Dendritic cell treated with granulocyte-macrophage colony-stimulating factor and Interleukin-4, amounts not matched to agents 40 ng/mL and 50 ng/mL, for 4 days (primary cell): ENCODE measurements around the gene RSL1D1.

Source experiments
- H3K27ac Mint-ChIP-seq: one replicate; pipeline ENCODE4 v1.8.0; 2022; ENCODE audit warnings: mild to moderate bottlenecking, mixed read lengths
- H3K27me3 Mint-ChIP-seq: one replicate; pipeline ENCODE4 v1.8.0; 2022; ENCODE audit warnings: mild to moderate bottlenecking, mixed read lengths
- H3K36me3 Mint-ChIP-seq: one replicate; pipeline ENCODE4 v1.8.0; 2022; ENCODE audit warnings: low read depth, mixed read lengths
- H3K4me1 Mint-ChIP-seq: one replicate; pipeline ENCODE4 v1.8.0; 2022; ENCODE audit warnings: low read depth, mixed read lengths
- H3K4me3 Mint-ChIP-seq: one replicate; pipeline ENCODE4 v1.8.0; 2022; ENCODE audit warnings: mild to moderate bottlenecking, moderate library complexity, mixed read lengths
- H3K9me3 Mint-ChIP-seq: one replicate; pipeline ENCODE4 v1.8.0; 2022; ENCODE audit warnings: mixed read lengths
- intact Hi-C: fragments of 100-400 bp; cut with micrococcal nuclease; formaldehyde crosslinking; loops from one replicate; pipeline ENCODE4 v1.15.0; 2022

Gene RSL1D1

DNA sequence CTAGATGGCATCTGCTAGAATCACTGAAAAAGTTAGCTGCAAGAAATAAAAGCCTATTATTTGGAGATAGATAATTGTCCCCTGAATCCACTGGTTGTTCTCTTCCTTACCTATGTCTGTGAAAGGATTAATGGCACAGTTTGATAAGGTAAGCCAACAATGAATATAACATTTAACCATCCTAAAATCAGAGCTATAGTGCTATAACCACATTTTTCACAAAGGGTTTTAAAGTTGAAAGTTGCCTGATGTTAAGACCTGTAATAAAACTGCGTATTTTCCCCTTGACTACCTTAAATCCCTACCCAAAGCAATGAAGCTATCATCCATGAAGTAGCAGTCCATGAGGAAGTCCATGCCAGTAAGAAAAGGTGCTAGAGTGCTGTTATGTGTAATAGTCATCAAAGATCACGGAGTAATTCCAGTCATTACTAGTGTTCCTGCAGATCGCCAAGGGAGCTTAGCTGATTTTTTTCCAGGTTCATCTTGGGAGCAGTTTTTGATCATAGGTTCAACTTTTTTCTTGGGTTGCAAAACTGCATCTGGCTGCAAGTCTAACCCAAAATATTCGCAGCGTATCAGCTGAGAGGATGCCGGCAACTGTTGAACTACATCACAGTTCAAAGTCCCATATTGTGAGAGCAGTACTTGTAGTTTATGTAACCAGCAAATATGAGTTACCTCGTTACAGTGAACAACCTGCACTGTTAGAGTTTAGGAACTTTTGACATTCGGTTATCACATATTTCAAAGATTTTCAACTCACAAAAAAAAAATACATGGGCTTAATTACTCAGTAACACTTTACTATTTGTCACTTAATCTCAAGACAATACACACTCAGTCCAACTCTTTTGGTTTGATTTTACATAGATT lies 18.2 kb upstream of the RSL1D1 start:
- intact Hi-C loops: no loop called here
- no peaks in the 10 kb centered on the region for H3K4me1 Mint-ChIP-seq
- no peaks in the 10 kb centered on the region for H3K27me3 Mint-ChIP-seq
- H3K9me3 Mint-ChIP-seq: no peaks in the 10 kb centered on the region
- peaks cover 32% of the 10 kb centered on the region for H3K36me3 Mint-ChIP-seq
- H3K4me3 Mint-ChIP-seq: no peak overlapping the region
- H3K27ac Mint-ChIP-seq: no peak overlapping the region

DNA sequence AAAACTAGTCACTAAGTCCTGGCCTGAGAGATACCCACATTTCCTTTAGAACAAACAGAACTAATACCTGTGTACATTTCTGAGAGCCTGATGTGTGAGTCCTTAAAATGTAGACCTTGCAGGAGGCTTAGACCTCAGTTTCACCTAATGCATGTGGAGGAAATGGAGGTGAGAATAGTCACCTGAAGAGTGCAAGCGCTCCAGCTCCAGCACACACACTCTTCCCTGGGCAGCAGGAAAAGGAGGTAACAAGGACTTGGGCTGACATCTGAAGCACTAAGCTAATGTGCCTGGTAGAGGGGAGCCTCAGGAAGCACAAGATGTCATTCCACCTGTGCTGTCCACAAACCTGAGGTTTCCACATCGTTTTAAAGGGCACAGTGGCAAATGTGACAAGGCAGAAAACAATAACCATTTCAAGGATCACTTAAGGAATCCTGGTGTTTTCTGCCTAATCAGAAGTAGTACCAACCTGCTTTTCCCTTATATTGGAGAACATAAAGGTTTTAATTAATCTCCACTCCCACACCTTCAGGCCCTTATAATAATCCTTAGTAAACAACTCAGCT lies 17.2 kb upstream of the RSL1D1 start:
- H3K27me3 Mint-ChIP-seq: no peaks in the 10 kb centered on the region
- H3K4me1 Mint-ChIP-seq: no peaks in the 10 kb centered on the region
- H3K9me3 Mint-ChIP-seq: no peaks in the 10 kb centered on the region
- no peak overlapping the region for H3K27ac Mint-ChIP-seq
- peaks cover 24% of the 10 kb centered on the region for H3K36me3 Mint-ChIP-seq
- no peak overlapping the region for H3K4me3 Mint-ChIP-seq
- intact Hi-C loops: no loop called here

DNA sequence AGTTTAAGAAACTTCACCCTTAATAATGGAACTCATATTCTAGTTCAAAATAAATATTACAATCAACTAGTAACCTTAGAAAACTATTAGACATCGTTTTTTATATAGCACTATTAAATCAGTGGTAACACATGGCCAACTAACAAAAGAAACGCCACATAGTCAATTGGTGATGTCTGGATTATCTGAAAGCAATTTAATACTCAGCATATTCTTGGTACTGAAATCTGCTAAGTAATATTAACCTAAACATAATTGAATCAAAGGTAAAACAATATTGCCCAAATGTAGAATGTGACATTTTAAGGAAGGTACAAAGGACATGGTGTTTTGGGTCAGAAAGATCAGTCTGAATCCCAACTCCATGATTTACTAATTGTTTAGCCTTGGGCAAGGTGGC lies 11.1 kb upstream of the RSL1D1 start:
- Mint-ChIP-seq H3K27ac (no peak overlapping the region), H3K36me3 (peaks cover 11% of the 10 kb centered on the region), H3K4me1 (peaks cover 7% of the 10 kb centered on the region), H3K27me3 (no peaks in the 10 kb centered on the region), H3K4me3 (no peak overlapping the region), H3K9me3 (no peaks in the 10 kb centered on the region)
- intact Hi-C loops: no loop called here

DNA sequence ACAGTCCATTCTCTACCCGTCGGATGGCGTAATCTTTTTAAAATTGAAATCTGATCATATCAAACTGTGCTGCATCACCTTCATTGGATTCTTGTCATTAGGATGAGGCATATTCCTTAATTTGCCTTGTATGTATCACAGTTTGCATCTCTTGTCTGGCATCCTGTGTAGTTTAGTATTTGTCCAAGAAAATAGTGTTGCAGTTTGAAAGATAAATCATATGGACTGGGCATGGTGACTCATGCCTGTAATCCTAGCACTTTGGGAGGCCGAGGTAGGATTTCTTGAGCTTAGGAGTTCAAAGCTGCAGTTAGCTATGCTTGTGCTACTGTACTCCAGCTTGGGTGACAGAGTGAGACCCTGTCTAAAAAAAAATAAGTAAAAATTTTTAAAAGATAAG lies 5.8 kb upstream of the RSL1D1 start:
- H3K27me3 Mint-ChIP-seq: no peaks in the 10 kb centered on the region
- peaks cover 28% of the 10 kb centered on the region for H3K4me1 Mint-ChIP-seq
- no peaks in the 10 kb centered on the region for H3K9me3 Mint-ChIP-seq
- H3K4me3 Mint-ChIP-seq: no peak overlapping the region
- H3K36me3 Mint-ChIP-seq: peaks cover 11% of the 10 kb centered on the region
- intact Hi-C loops: no loop called here
- H3K27ac Mint-ChIP-seq: no peak overlapping the region

DNA sequence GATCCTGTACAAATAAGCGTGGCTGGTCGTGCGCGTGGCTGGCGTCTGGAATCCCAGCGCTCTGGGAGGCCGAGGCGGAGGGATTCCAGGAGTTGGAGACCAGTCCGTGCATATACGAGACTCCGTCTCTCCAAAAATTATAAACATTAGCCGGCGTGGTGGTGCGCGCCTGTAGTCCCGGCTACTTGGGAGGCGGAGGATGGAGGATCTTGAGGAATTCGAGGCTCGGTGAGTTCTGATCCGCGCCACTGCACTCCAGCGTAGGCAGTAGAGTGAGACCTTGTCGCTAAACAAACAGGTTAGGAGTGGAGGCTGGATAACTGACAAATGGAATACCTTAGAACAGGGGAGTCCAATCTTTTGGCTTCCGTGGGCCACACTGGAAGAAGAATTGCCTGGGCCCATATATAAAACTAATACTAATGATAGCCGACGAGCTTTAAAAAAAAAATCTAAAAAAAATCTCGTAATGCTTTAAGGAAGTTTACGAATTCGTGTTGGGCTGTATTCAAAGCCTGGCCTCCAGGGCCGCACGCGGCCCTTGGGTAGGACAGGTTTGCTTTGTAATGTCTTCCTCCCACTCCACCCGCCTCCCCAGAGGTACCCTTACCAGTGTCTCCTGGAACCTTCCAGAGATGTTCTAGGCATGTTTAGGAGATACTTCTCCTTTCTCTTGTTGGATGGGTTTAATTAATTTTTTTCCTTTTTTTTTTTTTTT lies 909 bp upstream of the RSL1D1 start:
- intact Hi-C loops: loop anchor here (5.0 kb wide), 2 partner anchors 55 to 60 kb away; partner anchors contain the start of gene ZC3H7A
- no peaks in the 10 kb centered on the region for H3K9me3 Mint-ChIP-seq
- H3K27me3 Mint-ChIP-seq: no peaks in the 10 kb centered on the region
- peaks cover 44% of the 10 kb centered on the region for H3K4me1 Mint-ChIP-seq
- H3K36me3 Mint-ChIP-seq: peaks cover 45% of the 10 kb centered on the region
- peak overlapping the region; percentile 90 for H3K4me3 Mint-ChIP-seq
- peak overlapping the region; percentile 94 for H3K27ac Mint-ChIP-seq

DNA sequence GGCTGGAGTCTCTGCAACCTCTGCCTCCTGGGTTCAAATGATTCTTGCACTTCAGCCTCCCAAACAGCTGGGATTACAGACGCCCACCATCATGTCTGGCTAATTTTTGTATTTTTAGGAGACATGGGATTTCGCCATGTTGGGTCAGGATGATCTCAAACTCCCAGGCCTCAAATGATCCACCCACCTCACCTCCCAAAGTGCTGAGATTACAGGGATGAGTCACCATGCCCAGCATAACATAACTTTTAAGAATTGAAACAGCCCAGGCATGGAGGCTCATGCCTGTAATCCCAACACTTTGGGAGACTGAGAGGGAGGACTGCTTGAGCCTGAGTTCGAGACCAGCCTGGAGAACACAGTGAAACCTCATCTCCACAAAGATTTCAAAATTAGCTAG lies 2.5 kb downstream of the RSL1D1 start:
- Mint-ChIP-seq H3K4me1 (peaks cover 28% of the 10 kb centered on the region), H3K9me3 (no peaks in the 10 kb centered on the region), H3K36me3 (peaks cover 79% of the 10 kb centered on the region), H3K4me3 (no peak overlapping the region), H3K27me3 (no peaks in the 10 kb centered on the region), H3K27ac (no peak overlapping the region)
- intact Hi-C loops: no loop called here

DNA sequence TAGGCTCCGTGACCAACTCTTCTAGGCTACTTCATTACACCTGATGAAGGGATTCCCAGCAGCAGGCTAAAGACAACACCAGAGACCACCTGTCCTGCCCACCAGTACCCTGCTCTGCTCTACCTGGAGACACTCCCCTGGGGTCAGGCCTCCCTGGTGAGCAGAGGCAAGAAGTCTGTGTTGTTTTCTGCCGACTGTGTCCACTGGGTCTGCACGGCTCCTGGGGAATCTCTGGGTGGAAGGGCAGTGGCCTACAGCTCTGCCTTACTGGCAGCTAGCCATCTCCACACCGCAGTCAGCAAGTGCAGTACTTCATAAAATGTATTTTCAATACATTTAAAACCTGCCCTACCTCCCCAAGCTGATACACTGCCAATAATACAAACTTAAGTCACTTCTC lies 6.8 kb downstream of the RSL1D1 start:
- peaks cover 98% of the 10 kb centered on the region for H3K36me3 Mint-ChIP-seq

DNA sequence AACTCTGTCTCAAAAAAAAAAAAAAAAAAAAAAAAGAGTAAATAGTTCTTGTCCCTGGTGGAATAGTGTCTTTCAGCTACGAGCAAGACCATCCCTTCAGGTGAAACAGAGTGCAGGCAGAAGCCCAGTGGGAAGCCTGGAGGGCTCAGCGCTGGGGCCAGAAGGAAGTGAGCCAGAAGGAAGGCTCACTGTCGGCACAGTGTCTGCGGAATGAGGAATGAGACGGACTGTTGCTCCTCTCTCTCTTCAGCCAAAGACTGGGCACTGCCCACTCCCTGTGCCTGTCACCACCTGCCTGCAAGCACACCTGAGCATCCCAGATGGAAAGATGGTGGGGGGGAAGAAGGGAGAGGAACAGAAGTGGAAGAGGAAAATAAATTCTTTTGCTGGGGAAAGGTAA lies 7.5 kb downstream of the RSL1D1 start:
- intact Hi-C loops: no loop called here
- Mint-ChIP-seq H3K27me3 (no peaks in the 10 kb centered on the region), H3K4me3 (no peak overlapping the region), H3K4me1 (peaks cover 7% of the 10 kb centered on the region), H3K36me3 (peaks cover 99% of the 10 kb centered on the region), H3K27ac (no peak overlapping the region), H3K9me3 (no peaks in the 10 kb centered on the region)

More for the DNA sequence above, 6.8 kb downstream of the RSL1D1 start:
- intact Hi-C loops: no loop called here
- H3K4me1 Mint-ChIP-seq: peaks cover 12% of the 10 kb centered on the region
- no peak overlapping the region for H3K4me3 Mint-ChIP-seq
- no peaks in the 10 kb centered on the region for H3K27me3 Mint-ChIP-seq
- no peaks in the 10 kb centered on the region for H3K9me3 Mint-ChIP-seq
- H3K27ac Mint-ChIP-seq: no peak overlapping the region

DNA sequence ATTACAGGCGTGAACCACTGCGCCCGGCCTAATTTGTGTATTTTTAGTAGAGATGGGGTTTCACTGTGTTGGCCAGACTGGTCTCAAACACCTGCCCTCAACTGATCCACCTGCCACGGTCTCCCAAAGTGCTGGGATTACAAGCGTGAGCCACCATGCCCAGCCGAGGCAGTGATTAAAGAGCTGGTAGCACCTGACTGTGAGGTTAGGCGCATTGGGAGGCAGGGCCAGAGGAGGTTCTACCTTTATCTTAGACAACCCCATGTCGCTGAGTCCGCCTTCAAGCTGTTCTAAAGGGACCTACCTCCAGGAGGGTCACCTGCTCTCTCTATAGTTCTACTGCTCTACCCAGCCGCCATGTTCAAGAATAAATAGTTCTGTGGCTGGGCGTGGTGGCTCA lies 8.1 kb downstream of the RSL1D1 start:
- Mint-ChIP-seq H3K4me3 (no peak overlapping the region), H3K4me1 (peaks cover under 1% of the 10 kb centered on the region), H3K9me3 (no peaks in the 10 kb centered on the region), H3K27me3 (no peaks in the 10 kb centered on the region), H3K27ac (no peak overlapping the region), H3K36me3 (peaks cover 99% of the 10 kb centered on the region)
- intact Hi-C loops: no loop called here

DNA sequence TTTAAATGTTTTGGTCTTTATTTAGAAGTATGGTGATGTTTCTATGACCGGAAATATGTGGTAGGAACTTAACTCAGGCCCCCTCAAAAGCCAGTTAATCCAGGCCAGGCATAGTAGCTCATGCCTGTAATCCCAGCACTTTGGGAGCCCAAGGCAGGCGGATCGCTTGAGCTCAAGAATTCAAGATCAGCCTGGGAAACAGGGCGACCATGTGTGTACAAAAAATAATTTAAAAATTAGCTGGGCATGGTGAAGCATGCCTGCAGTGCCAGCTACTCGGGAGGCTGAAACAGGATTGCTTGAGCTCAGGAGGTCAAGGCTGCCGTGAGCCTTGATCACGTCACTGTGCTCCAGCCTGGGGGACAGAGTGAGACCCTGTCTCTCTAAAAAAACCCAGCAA lies 10.3 kb downstream of the RSL1D1 start:
- H3K27me3 Mint-ChIP-seq: no peaks in the 10 kb centered on the region
- H3K4me1 Mint-ChIP-seq: peaks cover 4% of the 10 kb centered on the region
- peaks cover 99% of the 10 kb centered on the region for H3K36me3 Mint-ChIP-seq

DNA sequence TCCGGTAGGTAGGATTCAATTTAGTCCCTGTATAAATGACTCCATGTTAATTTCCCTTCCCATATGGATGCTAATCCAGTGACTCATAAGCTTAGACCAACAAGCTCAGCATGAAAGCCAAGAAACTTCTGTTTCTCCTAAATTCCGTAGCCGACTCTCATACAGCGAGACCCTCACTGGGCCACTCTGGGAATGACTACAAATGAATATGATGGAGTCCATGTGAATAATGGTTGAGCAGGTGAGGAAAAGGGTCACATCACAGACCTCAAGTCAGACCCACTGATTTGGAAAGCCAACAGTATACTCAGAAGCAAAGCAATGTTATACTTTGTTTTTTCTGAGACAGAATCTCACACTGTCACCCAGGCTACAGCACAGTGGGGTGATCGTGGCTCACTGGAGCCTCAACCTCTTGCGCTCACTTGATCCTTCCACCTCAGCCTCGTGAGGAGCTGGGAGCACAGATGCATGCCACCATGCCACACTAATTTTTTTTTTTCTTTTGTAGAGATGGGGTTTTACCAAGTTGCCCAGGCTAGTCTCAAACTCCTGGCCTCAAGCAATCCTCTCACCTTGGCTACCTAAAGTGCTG lies 14.6 kb downstream of the RSL1D1 start:
- intact Hi-C loops: no loop called here
- no peak overlapping the region for H3K4me3 Mint-ChIP-seq
- no peaks in the 10 kb centered on the region for H3K27me3 Mint-ChIP-seq
- no peaks in the 10 kb centered on the region for H3K9me3 Mint-ChIP-seq
- peaks cover 61% of the 10 kb centered on the region for H3K36me3 Mint-ChIP-seq
- H3K27ac Mint-ChIP-seq: no peak overlapping the region
- H3K4me1 Mint-ChIP-seq: peaks cover 7% of the 10 kb centered on the region

More for the DNA sequence above, 10.3 kb downstream of the RSL1D1 start:
- intact Hi-C loops: no loop called here
- Mint-ChIP-seq H3K9me3 (no peaks in the 10 kb centered on the region), H3K4me3 (no peak overlapping the region), H3K27ac (no peak overlapping the region)

DNA sequence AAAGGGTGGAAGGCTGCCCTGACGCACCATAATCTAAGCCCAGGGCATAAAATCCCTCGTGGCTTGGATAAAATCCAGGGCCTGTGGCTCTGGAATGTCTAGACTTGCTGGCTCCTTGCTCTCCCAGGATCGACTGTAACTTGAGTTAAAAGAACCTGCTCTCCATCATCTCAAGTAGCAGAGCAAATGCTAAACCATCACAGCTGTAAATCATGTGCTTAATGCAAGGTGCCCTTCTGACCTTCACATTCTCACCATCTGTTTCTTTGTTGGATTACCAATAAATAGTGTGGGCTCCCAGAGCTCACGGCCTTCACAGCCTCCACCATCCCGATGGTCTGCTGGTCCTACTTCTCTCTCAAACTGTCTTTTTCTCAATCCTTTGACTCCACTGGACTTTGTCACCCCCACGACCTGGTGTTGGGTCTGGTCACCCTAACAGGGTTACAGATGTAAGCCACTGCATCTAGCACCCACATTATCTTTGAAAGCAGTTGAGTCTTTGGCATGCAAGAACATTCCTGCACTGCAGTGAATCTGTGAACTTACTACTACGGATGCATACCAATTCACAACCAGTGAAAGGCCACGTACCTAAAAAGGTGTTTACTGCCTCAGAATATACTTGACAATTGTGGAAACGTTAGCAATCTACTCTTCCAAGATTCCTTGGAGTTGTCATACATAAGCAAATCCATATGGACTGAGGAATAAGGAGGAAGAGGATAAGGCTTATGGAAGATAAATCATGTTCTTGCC lies 15.3 kb downstream of the RSL1D1 start:
- H3K4me1 Mint-ChIP-seq: peaks cover 7% of the 10 kb centered on the region
- H3K27ac Mint-ChIP-seq: peak overlapping the region; percentile 23
- H3K9me3 Mint-ChIP-seq: no peaks in the 10 kb centered on the region
- H3K27me3 Mint-ChIP-seq: no peaks in the 10 kb centered on the region
- no peak overlapping the region for H3K4me3 Mint-ChIP-seq
- peaks cover 54% of the 10 kb centered on the region for H3K36me3 Mint-ChIP-seq
- intact Hi-C loops: no loop called here

DNA sequence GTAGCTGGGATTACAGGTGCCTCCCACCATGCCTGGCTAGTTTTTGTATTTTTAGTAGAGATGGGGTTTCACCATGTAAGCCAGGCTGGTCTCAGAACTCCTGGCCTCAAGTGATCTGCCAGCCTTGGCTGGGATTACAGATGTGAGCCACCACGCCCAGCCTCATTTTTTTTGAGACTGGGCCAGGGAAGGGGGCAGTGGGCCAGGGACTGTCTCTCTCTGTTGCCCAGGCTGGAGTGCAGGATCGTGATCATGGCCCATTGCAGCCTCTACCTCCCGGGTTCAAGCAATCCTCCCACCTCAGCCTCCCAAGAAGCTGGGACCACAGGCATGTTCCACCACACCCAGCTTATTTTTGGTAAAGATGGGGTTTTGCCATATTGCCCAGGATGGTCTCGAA lies 16.0 kb downstream of the RSL1D1 start:
- Mint-ChIP-seq H3K4me3 (no peak overlapping the region), H3K9me3 (no peaks in the 10 kb centered on the region), H3K27ac (no peak overlapping the region), H3K4me1 (peaks cover 7% of the 10 kb centered on the region), H3K27me3 (no peaks in the 10 kb centered on the region), H3K36me3 (peaks cover 46% of the 10 kb centered on the region)
- intact Hi-C loops: no loop called here
